ENCODE measurements around the gene TMEM163.
"Not testable (repeated sequence)": the region's sequence is repeated elsewhere in the genome, so short reads cannot be mapped to it uniquely, and the experiment has no call there.

The TMEM163 gene

GRCh38 chr2:134602666-134603065 is 116.1 kb downstream of the TMEM163 start:
- DNase-seq, result no peak

GRCh38 chr2:134601264-134601663 is 117.5 kb downstream of the TMEM163 start:
- DNase-seq, result no peak

GRCh38 chr2:134600208-134600607 is 118.6 kb downstream of the TMEM163 start:
- DNase-seq, result no peak

GRCh38 chr2:134599236-134599635 is 119.6 kb downstream of the TMEM163 start:
- DNase-seq, result no peak

DNA sequence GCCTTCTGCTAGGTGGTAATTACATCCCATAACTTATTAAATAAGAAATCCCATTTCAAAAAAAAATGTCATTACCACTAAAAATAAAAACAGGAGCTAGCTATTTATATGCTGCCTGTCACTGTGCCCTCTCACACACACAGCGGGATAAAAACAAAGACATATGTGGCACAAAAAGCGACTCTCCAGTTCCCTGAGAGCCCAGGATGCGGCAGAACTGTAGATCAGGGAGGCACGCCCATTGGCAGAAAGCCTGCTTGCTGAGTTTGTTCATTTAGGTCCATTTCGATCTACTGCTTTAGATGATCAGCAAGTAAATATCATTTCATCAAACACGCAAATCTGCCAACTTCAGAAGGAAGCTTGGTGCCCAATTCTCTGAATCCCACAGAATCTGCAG is 124.4 kb downstream of the TMEM163 start:
- no peak for DNase-seq

DNA sequence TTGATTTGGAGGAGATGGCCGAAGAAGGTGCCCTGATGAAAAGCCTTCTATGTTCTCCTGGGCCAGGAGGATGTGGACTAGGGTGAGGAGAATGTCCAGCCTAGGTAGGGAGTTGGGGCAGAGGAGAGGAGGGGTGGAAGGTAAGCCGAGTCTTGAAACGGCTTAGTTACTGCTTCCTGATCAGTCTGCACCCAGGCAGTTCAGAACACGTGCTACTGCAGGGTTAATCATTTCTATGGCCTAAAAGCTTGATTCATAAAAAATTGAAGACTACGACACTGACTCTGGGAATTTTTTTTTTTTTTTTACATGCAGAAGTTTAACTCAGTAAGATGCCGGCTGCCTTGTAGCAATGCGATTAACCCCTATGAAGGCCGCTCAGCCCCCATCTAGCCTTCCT is 125.3 kb downstream of the TMEM163 start:
- DNase-seq, result no peak

DNA sequence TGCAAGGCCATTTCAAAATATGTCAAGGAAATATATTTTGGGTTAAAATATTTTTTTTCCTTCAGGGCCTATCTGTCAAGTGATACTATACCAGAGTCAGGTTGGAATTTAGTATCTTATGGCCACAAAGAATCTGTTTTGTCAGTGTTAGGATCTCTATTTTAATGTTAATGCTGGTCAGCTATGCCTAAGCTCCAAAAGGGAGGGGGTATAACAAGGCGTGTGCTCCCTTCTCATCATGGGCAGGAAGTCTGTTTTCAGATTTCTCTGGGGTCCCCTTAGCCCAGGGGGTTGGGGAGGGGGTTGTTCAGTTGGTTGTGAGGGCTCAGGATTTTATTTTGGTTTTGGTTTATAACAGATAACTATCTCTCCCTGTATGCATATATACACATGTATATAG is 126.4 kb downstream of the TMEM163 start:
- DNase-seq, result no peak

GRCh38 chr2:134591526-134591925 is 127.3 kb downstream of the TMEM163 start:
- no peak for DNase-seq

- no peak for DNase-seq
Observed at GRCh38 chr2:134590679-134591078, 128.1 kb downstream of the TMEM163 start.

GRCh38 chr2:134589171-134590083 is 129.4 kb downstream of the TMEM163 start:
- DNase-seq, result not testable (repeated sequence)

GRCh38 chr2:134588556-134588955 is 130.2 kb downstream of the TMEM163 start:
- no peak for DNase-seq

- DNase-seq, result no peak
Observed at GRCh38 chr2:134586326-134586965, 132.4 kb downstream of the TMEM163 start.

GRCh38 chr2:134583997-134584520 is 134.7 kb downstream of the TMEM163 start:
- no peak for DNase-seq

DNA sequence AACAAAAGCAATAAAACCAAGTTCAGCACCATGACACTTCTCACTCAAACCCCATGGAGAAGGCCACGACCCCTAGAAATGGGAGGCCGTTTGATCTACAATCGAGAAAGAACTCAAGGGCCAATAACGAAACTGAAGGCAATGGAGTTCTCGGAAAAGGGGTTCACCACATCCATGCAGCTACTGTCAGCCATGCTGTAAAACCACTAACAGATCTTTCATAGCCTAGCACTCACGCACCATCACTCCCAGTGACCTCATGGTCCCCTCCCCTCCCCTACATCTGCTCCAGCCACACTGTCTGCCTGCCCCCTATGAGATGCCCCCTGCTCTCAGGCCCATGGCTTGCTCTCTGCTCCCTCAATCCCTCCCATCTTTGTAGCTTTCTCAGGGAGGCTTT is 135.3 kb downstream of the TMEM163 start:
- no peak for DNase-seq

DNA sequence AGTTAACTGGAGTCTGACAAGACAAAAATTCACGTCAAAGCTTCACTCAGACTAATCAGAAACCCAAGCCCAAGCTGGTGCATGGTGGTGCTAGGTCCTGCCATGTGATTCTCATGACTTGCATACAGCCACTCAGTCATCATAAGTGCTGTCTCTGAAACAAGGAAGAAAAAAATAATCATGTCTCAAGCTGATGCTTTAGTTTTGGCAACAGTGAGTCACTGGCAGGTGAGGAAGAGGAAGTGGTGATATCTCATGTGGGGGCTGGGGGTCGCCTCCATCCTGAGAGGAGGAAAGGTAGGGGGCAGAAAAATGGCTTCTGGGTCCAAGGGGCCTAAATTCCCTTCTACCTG is 136.3 kb downstream of the TMEM163 start:
- no peak for DNase-seq

DNA sequence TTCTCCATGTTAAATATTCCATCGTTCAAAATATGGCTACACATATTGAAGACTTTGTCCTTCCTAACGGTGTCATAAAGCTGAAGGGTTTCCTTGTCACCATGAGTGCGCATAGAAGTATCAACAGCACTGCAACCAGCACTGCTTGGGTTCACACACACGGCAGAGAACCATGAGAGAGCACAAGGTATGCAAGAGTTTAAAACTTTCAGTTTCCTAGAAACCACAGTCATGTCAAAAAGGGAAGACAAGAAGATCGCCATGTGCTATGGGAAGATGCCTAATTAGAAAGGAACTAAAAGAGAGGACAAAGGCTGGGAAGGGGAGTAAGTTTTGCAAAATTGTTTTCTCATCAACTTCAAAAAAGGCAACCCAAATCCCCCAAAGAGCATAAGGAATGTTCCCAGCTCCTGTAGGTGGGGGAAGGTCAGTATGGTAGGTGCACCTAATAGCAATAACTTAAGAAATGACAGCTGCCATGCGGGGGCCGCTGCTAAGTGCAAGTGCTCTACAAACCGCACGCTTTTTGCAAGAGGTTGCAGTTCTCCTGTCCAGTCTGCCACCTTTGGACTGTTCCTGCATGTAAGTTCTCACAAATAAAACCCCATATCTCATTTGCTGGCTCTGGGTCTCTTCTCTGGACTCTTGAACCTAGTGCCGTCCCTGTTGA is 136.8 kb downstream of the TMEM163 start:
- no peak for DNase-seq

- DNase-seq, result no peak
Observed at GRCh38 chr2:134578316-134578715, 140.5 kb downstream of the TMEM163 start.

GRCh38 chr2:134576478-134576877 is 142.3 kb downstream of the TMEM163 start:
- no peak for DNase-seq

GRCh38 chr2:134575888-134576287 is 142.9 kb downstream of the TMEM163 start:
- no peak for DNase-seq

DNA sequence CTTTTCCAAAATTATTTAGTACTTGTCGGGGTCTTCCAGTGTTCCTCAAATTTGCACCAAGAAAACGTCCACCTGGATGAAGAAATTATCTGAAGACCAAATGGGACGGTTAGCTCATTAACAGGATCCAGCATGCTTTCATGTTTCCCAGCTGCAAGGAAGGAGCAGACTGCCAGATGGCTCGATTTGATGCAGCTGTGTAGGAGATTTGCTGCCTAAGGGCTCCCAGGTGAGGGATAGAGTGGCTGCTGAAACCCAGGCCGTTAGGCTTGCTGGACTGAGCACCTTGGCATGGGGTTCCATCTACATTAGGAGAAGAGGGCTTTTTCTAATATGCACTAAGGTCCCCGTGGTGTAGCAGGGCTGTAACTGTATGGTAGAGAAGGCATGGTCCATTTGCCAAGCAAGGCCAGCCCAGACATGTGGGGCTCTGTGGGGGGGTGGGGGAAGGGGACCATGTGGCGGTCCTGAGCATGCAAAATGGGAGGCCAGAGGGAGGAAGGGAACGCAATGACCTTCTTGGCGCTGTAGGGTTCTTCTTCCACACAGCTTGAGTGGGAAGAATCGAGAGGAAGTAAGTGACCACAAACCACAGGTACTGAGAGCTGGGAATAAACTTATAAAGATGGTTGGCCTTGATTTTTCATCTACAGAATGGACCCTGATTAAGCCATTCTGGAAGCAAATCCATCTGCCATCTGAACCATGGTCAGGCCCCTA is 144.0 kb downstream of the TMEM163 start:
- no peak for DNase-seq

DNA sequence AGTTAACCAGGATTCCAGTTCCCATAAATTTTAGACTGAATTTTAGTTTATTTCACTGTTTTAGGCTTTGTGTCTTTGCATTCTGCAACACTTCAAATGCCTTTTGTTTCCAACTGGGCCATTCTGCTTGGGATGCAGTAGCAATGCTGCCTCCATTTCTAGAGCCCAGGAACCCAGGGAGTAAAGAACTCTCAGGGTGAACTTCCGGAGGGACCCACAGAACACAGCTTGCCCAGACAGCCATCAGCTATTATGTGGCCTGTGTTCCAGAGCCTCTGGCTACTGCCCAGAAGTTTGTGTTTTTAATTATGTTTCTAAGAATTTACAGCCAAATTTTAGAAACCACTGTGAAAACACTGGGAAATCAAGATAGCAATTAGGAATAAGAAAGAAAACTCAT is 145.1 kb downstream of the TMEM163 start:
- no peak for DNase-seq

DNA sequence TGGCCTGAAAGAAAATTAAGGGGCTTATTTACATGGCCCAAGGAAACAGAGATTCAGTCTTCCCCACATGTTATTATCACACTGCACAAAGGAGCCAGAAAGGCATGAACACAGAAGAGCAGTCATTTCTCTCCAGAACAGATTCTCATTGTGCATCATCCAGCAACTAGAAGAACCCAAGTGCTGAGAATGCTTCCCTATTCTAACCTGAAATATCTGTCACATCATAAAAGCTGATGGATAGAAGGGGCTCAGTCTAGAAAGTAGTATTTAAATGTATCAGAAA is 145.8 kb downstream of the TMEM163 start:
- no peak for DNase-seq
